GM03348 (cell line): ENCODE data around the gene KSR1.
"Not testable (repeated sequence)": the region's sequence is repeated elsewhere in the genome, so short reads cannot be mapped to it uniquely, and the experiment has no call there.

Source experiments
- DNase-seq: peaks from one replicate; pipeline ENCODE4 v3.0.0; 2012; ENCODE audit warnings: low spot score

KSR1 gene

GRCh38 chr17:27660436-27660835 lies 204.2 kb downstream of the KSR1 start:
- DNase-seq, result no peak

- no peak for DNase-seq
These were observed 207.8 kb downstream of the KSR1 start for GRCh38 chr17:27663936-27664605.

GRCh38 chr17:27664606-27664965 lies 208.3 kb downstream of the KSR1 start:
- no peak for DNase-seq

GRCh38 chr17:27665549-27665948 lies 209.3 kb downstream of the KSR1 start:
- DNase-seq, result no peak

GRCh38 chr17:27666270-27666669 lies 210.0 kb downstream of the KSR1 start:
- DNase-seq, result not testable (repeated sequence)

GRCh38 chr17:27666831-27667560 lies 210.7 kb downstream of the KSR1 start:
- DNase-seq, result no peak

GRCh38 chr17:27667656-27668487 lies 211.6 kb downstream of the KSR1 start:
- no peak for DNase-seq

GRCh38 chr17:27668488-27668823 lies 212.2 kb downstream of the KSR1 start:
- no peak for DNase-seq

- DNase-seq, result no peak
These were observed 212.9 kb downstream of the KSR1 start for GRCh38 chr17:27669136-27669535.

GRCh38 chr17:27669850-27670249 lies 213.6 kb downstream of the KSR1 start:
- DNase-seq, result no peak

- no peak for DNase-seq
These were observed 214.7 kb downstream of the KSR1 start for GRCh38 chr17:27670791-27671590.

- DNase-seq, result no peak
These were observed 215.3 kb downstream of the KSR1 start for GRCh38 chr17:27671591-27671910.

GRCh38 chr17:27671977-27672480 lies 215.8 kb downstream of the KSR1 start:
- DNase-seq, result not testable (repeated sequence)

GRCh38 chr17:27674335-27674734 lies 218.1 kb downstream of the KSR1 start:
- no peak for DNase-seq
